BLaER1 treated with 17β-estradiol and CSF1 and Interleukin-3, amounts not matched to agents 10 nM and 100 nM (cell line): ENCODE results near the gene GALNS.

ENCODE experiments used
- H3K27ac ChIP-seq, 11 experiments: shearing (Covaris generic); formaldehyde crosslinking; 2 replicates each; pipeline ENCODE4 v1.8.1; 2022
- H3K27me3 ChIP-seq, 11 experiments: shearing (Covaris generic); formaldehyde crosslinking; 2 replicates each; pipeline ENCODE4 v1.8.1; 2022
- H3K36me3 ChIP-seq, 11 experiments: shearing (Covaris generic); formaldehyde crosslinking; 2 replicates each; pipeline ENCODE4 v1.8.1; 2022
- H3K4me1 ChIP-seq, 10 experiments: shearing (Covaris generic); formaldehyde crosslinking; 2 replicates each; pipeline ENCODE4 v1.8.1; 2022
- H3K4me2 ChIP-seq, 11 experiments: shearing (Covaris generic); formaldehyde crosslinking; 2 replicates each; pipeline ENCODE4 v1.8.1; 2022
- H3K4me3 ChIP-seq, 10 experiments: shearing (Covaris generic); formaldehyde crosslinking; 2 replicates each; pipeline ENCODE4 v1.8.1; 2022
- H3K9ac ChIP-seq, 11 experiments: shearing (Covaris generic); formaldehyde crosslinking; 2 replicates each; pipeline ENCODE4 v1.8.1; 2022
- H3K9me3 ChIP-seq, 11 experiments: shearing (Covaris generic); formaldehyde crosslinking; replicated peaks in 1 of 11; 2 replicates each; pipeline ENCODE4 v1.8.1; 2022
- H4K20me1 ChIP-seq, 11 experiments: shearing (Covaris generic); formaldehyde crosslinking; 2 replicates each; pipeline ENCODE4 v1.8.1; 2022
- Cebpa-rat ChIP-seq, 11 experiments: shearing (Covaris generic); IDR thresholded peaks; 2 replicates each; pipeline ENCODE4 v1.8.1; 2022

Gene GALNS

DNA sequence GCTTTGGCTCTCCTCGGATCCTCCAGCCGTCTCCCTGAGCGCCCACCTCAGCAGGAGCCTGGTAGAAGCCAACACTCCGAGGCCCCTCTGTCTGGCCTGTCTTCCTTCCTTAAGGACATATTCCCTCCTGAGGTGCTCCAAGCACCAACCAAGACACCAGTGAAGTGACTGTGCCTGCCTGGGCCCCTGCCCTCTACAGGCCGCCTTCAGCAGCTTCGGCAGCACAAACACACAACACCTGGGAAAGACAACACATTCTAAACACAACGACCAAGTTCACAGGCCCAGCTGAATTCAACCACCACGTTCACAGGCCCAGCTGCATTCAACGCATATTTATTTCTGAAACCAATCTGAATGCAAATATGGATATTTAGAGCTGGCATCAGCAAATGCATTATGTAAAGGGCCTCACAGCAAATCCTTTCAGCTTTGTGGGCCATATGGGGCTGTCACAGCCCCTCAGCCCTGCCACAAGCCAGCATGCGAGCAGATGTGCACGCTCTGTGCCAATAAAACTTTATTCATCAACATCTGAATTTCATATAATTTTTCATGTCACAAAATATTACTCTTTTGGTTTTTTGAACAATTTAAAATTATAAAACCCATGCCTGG is 12.2 kb downstream of the GALNS start:
- Histone ChIP-seq H4K20me1 (peaks cover 46 to 100% (median 82%) of the 10 kb centered on the region in 11 experiments; a peak in 19 of 22 replicates), H3K4me2 (no peak overlapping the region), H3K27ac (peak overlapping the region in 3 of 11 experiments; percentile 3 to 50 (median 29); a peak in 3 of 22 replicates), H3K9me3 (no peaks in the 10 kb centered on the region), H3K9ac (0 out of 22 replicates have a peak overlapping the region, but pooled peaks of 2 of the 11 experiments have one; percentile 5 to 17), H3K27me3 (no peaks in the 10 kb centered on the region), H3K4me1 (peaks cover 26 to 51% (median 38%) of the 10 kb centered on the region in 10 experiments), H3K4me3 (no peak overlapping the region), H3K36me3 (peaks cover 7 to 62% (median 37%) of the 10 kb centered on the region in 11 experiments; a peak in 21 of 22 replicates)
- TF ChIP-seq Cebpa-rat (IDR thresholded peaks at IDR 0.05): no peak

- H3K27ac ChIP-seq: no peak overlapping the region
- no peaks in the 10 kb centered on the region for H3K9me3 ChIP-seq
- H3K36me3 ChIP-seq: peaks cover 6 to 66% (median 36%) of the 10 kb centered on the region in 11 experiments; a peak in 18 of 22 replicates
- no peak for TF ChIP-seq Cebpa-rat (IDR thresholded peaks at IDR 0.05)
- H3K4me3 ChIP-seq: no peak overlapping the region
- no peak overlapping the region for H3K4me2 ChIP-seq
- H3K4me1 ChIP-seq: peaks cover 38 to 56% (median 49%) of the 10 kb centered on the region in 10 experiments
- H3K27me3 ChIP-seq: no peaks in the 10 kb centered on the region
- peaks cover 46 to 100% (median 75%) of the 10 kb centered on the region in 11 experiments; a peak in 19 of 22 replicates for H4K20me1 ChIP-seq
- H3K9ac ChIP-seq: no peak overlapping the region
These were observed 13.5 kb downstream of the GALNS start for GRCh38 chr16:88843256-88843655.

DNA sequence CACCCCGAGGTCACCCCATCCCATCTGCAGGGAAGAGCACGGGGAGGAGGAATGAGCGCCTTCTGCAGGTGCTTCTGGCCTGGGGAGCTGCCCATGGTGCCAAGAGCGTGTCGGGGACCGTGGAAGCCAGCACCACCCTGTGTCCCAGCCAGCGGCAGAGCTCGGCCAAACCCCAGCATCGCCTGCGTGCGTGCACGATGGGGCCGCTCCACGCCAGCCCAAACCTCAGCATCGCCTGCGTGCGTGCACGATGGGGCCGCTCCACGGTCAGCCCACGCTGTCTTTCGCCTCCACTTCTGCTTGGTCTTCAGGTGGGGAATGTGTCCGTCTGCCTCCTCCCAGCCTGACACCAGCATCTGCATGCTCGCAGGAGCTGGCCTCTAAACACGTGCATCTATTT is 13.9 kb downstream of the GALNS start:
- Histone ChIP-seq H3K4me3 (no peak overlapping the region), H3K4me2 (peak overlapping the region in 2 of 11 experiments; percentile 94 to 95; a peak in 2 of 22 replicates), H3K36me3 (peaks cover 5 to 64% (median 32%) of the 10 kb centered on the region in 11 experiments; a peak in 18 of 22 replicates), H3K9me3 (no peaks in the 10 kb centered on the region), H4K20me1 (peaks cover 44 to 100% (median 72%) of the 10 kb centered on the region in 11 experiments; a peak in 19 of 22 replicates), H3K4me1 (peaks cover 43 to 61% (median 52%) of the 10 kb centered on the region in 10 experiments), H3K9ac (no peak overlapping the region), H3K27me3 (no peaks in the 10 kb centered on the region), H3K27ac (no peak overlapping the region)
- no peak for TF ChIP-seq Cebpa-rat (IDR thresholded peaks at IDR 0.05)

- TF ChIP-seq Cebpa-rat (IDR thresholded peaks at IDR 0.05): no peak
- Histone ChIP-seq H3K36me3 (peaks cover under 1 to 59% (median 27%) of the 10 kb centered on the region in 11 experiments; a peak in 17 of 22 replicates), H3K27me3 (no peaks in the 10 kb centered on the region), H3K9ac (peak overlapping the region in 2 of 11 experiments; percentile 75 to 80; a peak in 2 of 22 replicates), H3K4me1 (peaks cover 48 to 65% (median 57%) of the 10 kb centered on the region in 10 experiments), H3K27ac (peak overlapping the region in 5 of 11 experiments; percentile 30 to 88 (median 84); a peak in 5 of 22 replicates), H3K4me3 (no peak overlapping the region), H3K9me3 (no peaks in the 10 kb centered on the region), H3K4me2 (peak overlapping the region in 10 of 11 experiments; percentile 68 to 97 (median 92); a peak in 19 of 22 replicates), H4K20me1 (peaks cover 40 to 100% (median 71%) of the 10 kb centered on the region in 11 experiments; a peak in 19 of 22 replicates)
These were observed 14.4 kb downstream of the GALNS start for GRCh38 chr16:88842308-88842756.

GRCh38 chr16:88841521-88842307 is 15.0 kb downstream of the GALNS start:
- H4K20me1 ChIP-seq: peaks cover 37 to 100% (median 71%) of the 10 kb centered on the region in 11 experiments; a peak in 18 of 22 replicates
- H3K36me3 ChIP-seq: peaks cover 0 to 54% (median 22%) of the 10 kb centered on the region in 11 experiments; a peak in 17 of 22 replicates
- peaks cover 0 to 4% (median 0%) of the 10 kb centered on the region in 11 experiments; a peak in 4 of 22 replicates for H3K27me3 ChIP-seq
- peaks cover 51 to 71% (median 63%) of the 10 kb centered on the region in 10 experiments for H3K4me1 ChIP-seq
- H3K9ac ChIP-seq: peak overlapping the region in 10 of 11 experiments; percentile 0 to 80 (median 73); a peak in 15 of 22 replicates
- no peaks in the 10 kb centered on the region for H3K9me3 ChIP-seq
- H3K27ac ChIP-seq: peak overlapping the region in 9 of 11 experiments; percentile 71 to 88 (median 84); a peak in 17 of 22 replicates
- peak overlapping the region; percentile 68 to 97 (median 91) for H3K4me2 ChIP-seq
- H3K4me3 ChIP-seq: peak overlapping the region in 3 of 10 experiments; percentile 25 to 57 (median 27); a peak in 7 of 20 replicates
- TF ChIP-seq Cebpa-rat (IDR thresholded peaks at IDR 0.05): no peak

- peak overlapping the region; percentile 68 to 97 (median 91) for H3K4me2 ChIP-seq
- H3K4me1 ChIP-seq: peaks cover 51 to 82% (median 72%) of the 10 kb centered on the region in 10 experiments
- peaks cover 0 to 48% (median 19%) of the 10 kb centered on the region in 11 experiments; a peak in 17 of 22 replicates for H3K36me3 ChIP-seq
These were observed 16.0 kb downstream of the GALNS start for GRCh38 chr16:88840600-88841215.

GRCh38 chr16:88839745-88840599 is 16.8 kb downstream of the GALNS start:
- Histone ChIP-seq H3K4me2 (peak overlapping the region; percentile 68 to 97 (median 91)), H3K4me3 (peak overlapping the region in 7 of 10 experiments; percentile 13 to 57 (median 32); a peak in 12 of 20 replicates), H3K27ac (peak overlapping the region in 10 of 11 experiments; percentile 28 to 88 (median 84); a peak in 19 of 22 replicates), H3K36me3 (peaks cover 3 to 53% (median 27%) of the 10 kb centered on the region in 11 experiments; a peak in 19 of 22 replicates), H3K27me3 (peaks cover 10 to 20% (median 13%) of the 10 kb centered on the region in 11 experiments; a peak in 20 of 22 replicates), H4K20me1 (peaks cover 32 to 98% (median 68%) of the 10 kb centered on the region in 11 experiments; a peak in 18 of 22 replicates), H3K4me1 (peaks cover 51 to 86% (median 76%) of the 10 kb centered on the region in 10 experiments), H3K9me3 (no peaks in the 10 kb centered on the region), H3K9ac (peak overlapping the region; percentile 0 to 80 (median 72); a peak in 19 of 22 replicates)
- TF ChIP-seq Cebpa-rat (IDR thresholded peaks at IDR 0.05): peak in 8 of 11 experiments; percentile 58 to 96 (median 80); a peak in 15 of 22 replicates

More at GRCh38 chr16:88840600-88841215, 16.0 kb downstream of the GALNS start:
- peaks cover 32 to 98% (median 74%) of the 10 kb centered on the region in 11 experiments; a peak in 18 of 22 replicates for H4K20me1 ChIP-seq
- H3K27ac ChIP-seq: peak overlapping the region in 9 of 11 experiments; percentile 71 to 88 (median 84); a peak in 18 of 22 replicates
- TF ChIP-seq Cebpa-rat (IDR thresholded peaks at IDR 0.05): peak in 1 of 11 experiments; percentile 1; a peak in 1 of 22 replicates
- H3K4me3 ChIP-seq: peak overlapping the region in 6 of 10 experiments; percentile 25 to 57 (median 32); a peak in 11 of 20 replicates
- peaks cover 3 to 14% (median 7%) of the 10 kb centered on the region in 11 experiments; a peak in 19 of 22 replicates for H3K27me3 ChIP-seq
- H3K9me3 ChIP-seq: no peaks in the 10 kb centered on the region
- H3K9ac ChIP-seq: peak overlapping the region; percentile 0 to 80 (median 72); a peak in 19 of 22 replicates
